Rectal smooth muscle tissue (tissue), 1 donor: Measurements from ENCODE around the gene SLC25A5.
A peak's percentile ranks its signal among the peaks of the same experiment; 100 is the strongest.
"Not testable (repeated sequence)": the region's sequence is repeated elsewhere in the genome, so short reads cannot be mapped to it uniquely, and the experiment has no call there.

Experiments used
- H3K27ac ChIP-seq: one replicate; pipeline ENCODE4 v1.7.0; 2013; ENCODE audit warnings: low read depth, low read length, inconsistent platforms
- H3K27me3 ChIP-seq: one replicate; pipeline ENCODE4 v1.7.0; 2013; ENCODE audit warnings: low read length; ENCODE audit not compliant: control insufficient read depth, insufficient read depth
- H3K36me3 ChIP-seq: one replicate; pipeline ENCODE4 v1.7.0; 2013; ENCODE audit warnings: low read length; ENCODE audit not compliant: control insufficient read depth, insufficient read depth
- H3K4me1 ChIP-seq: one replicate; pipeline ENCODE4 v1.7.0; 2013; ENCODE audit warnings: low read length; ENCODE audit not compliant: control insufficient read depth, insufficient read depth
- H3K4me3 ChIP-seq: one replicate; pipeline ENCODE4 v1.7.0; 2013; ENCODE audit warnings: low read length
- H3K9ac ChIP-seq: one replicate; pipeline ENCODE4 v1.7.0; 2013; ENCODE audit warnings: low read length

The SLC25A5 gene

DNA sequence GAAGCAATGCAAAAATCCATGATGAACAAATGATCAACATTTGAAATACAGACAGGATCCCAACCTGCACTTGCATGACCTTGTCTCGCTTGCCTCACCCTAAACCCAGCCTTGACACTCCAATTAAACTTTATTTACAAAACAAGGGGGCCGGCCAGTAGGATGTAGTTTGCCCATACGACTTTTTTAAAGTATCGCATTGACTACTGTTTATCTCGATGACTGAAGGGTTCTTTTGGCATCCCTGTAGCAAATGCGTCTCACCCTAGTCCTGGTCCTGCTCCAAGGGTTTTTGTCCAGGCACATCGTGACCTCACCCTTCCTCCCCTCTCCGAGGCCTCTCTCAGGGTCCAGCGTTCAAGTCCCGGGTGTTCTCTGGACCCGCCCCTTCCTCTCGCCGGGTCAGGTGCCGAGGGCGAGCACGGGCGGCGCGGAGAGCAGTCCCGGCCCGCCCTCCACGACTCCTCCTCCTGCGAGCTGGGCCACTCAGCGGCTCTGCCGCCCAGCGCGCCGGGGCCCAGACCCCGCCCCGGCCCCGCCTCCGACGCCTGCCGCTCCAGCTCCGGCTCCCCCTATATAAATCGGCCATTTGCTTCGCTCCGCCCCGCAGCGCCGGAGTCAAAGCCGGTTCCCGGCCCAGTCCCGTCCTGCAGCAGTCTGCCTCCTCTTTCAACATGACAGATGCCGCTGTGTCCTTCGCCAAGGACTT is at the start of gene SLC25A5:
Gene SLC25A5 (plus strand): TSS at position 603 of the 709 bp plus-strand sequence. CDS start 72 bp downstream, at position 675.
- Histone ChIP-seq H3K9ac (peak within 1 kb of the TSS; percentile 89), H3K27ac (peak within 1 kb of the TSS; percentile 95), H3K4me3 (peak within 1 kb of the TSS; percentile 84), H3K27me3 (no peaks in the 10 kb centered on the region), H3K4me1 (no peaks in the 10 kb centered on the region), H3K36me3 (peaks cover 2% of the 10 kb centered on the region)

DNA sequence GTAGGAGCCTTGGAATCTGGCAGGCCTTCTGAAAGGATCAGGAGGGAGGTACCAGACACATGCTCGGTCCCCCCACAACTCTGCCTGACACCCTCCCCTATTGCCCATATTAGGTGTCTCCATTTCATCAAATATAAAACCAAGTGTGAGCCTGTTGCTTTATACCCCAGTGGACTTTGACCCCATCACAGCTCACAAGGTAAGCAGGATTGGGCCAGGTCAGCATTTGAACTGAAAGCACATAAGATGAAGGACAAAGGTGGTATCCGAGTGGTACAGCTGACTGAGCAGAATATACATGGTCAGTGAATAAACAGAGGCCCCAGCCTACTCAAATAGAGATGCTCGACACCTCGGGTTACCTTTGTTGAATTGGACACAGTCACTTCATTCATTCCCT is 49.1 kb upstream of the SLC25A5 start:
- Histone ChIP-seq H3K4me1 (no peaks in the 10 kb centered on the region), H3K36me3 (no peaks in the 10 kb centered on the region), H3K27me3 (no peaks in the 10 kb centered on the region), H3K9ac (no peak overlapping the region), H3K4me3 (no peak overlapping the region), H3K27ac (no peak overlapping the region)

DNA sequence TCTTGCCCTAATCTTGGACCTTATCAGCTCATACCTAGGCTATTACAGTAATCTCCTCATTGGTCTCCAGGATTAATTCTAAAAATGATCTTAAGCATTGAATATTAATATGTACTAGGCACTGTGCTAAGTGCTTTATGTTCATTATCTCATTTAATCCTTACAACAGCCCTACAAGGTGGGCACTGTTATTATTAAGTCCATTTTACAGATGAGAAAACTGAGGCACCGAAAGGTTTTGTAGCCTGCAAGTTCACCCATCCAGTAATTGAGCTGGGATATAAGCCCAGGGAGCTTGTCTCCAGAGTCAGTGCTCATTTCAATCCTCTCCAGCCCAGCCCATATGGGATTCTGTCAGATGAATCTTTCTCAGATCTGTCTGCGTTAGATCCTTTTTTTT is 48.3 kb upstream of the SLC25A5 start:
- Histone ChIP-seq H3K36me3 (no peaks in the 10 kb centered on the region), H3K4me1 (no peaks in the 10 kb centered on the region), H3K9ac (no peak overlapping the region), H3K27me3 (no peaks in the 10 kb centered on the region), H3K4me3 (no peak overlapping the region), H3K27ac (no peak overlapping the region)

- no peaks in the 10 kb centered on the region for H3K27me3 ChIP-seq
- no peak overlapping the region for H3K27ac ChIP-seq
- H3K4me3 ChIP-seq: no peak overlapping the region
- no peak overlapping the region for H3K9ac ChIP-seq
- no peaks in the 10 kb centered on the region for H3K4me1 ChIP-seq
- H3K36me3 ChIP-seq: no peaks in the 10 kb centered on the region
These were observed 47.1 kb upstream of the SLC25A5 start for GRCh38 chrX:119421016-119421705.

DNA sequence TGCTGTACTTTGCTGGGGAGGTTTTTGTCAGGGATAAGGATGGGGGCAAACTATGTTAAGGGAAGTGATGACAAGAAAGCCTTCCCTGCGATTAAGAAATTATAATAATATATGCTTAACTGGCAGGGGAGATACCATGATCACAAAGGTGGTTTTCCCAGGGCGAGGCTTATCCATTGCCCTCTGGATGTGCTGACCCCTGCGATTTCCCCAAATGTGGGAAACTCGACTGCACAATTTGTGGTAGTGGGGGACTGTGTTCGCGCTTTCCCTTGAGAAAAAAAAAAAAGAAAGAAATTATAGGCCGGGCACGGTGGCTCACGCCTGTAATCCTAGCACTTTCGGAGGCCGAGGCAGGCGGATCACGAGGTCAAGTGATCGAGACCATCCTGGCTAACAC is 44.6 kb upstream of the SLC25A5 start:
- no peak overlapping the region for H3K4me3 ChIP-seq
- no peaks in the 10 kb centered on the region for H3K36me3 ChIP-seq
- H3K4me1 ChIP-seq: no peaks in the 10 kb centered on the region
- H3K9ac ChIP-seq: no peak overlapping the region
- no peaks in the 10 kb centered on the region for H3K27me3 ChIP-seq
- H3K27ac ChIP-seq: no peak overlapping the region

GRCh38 chrX:119424999-119425398 is 43.2 kb upstream of the SLC25A5 start:
- no peaks in the 10 kb centered on the region for H3K4me1 ChIP-seq
- no peak overlapping the region for H3K27ac ChIP-seq
- H3K4me3 ChIP-seq: no peak overlapping the region
- H3K9ac ChIP-seq: no peak overlapping the region
- no peaks in the 10 kb centered on the region for H3K36me3 ChIP-seq
- no peaks in the 10 kb centered on the region for H3K27me3 ChIP-seq

DNA sequence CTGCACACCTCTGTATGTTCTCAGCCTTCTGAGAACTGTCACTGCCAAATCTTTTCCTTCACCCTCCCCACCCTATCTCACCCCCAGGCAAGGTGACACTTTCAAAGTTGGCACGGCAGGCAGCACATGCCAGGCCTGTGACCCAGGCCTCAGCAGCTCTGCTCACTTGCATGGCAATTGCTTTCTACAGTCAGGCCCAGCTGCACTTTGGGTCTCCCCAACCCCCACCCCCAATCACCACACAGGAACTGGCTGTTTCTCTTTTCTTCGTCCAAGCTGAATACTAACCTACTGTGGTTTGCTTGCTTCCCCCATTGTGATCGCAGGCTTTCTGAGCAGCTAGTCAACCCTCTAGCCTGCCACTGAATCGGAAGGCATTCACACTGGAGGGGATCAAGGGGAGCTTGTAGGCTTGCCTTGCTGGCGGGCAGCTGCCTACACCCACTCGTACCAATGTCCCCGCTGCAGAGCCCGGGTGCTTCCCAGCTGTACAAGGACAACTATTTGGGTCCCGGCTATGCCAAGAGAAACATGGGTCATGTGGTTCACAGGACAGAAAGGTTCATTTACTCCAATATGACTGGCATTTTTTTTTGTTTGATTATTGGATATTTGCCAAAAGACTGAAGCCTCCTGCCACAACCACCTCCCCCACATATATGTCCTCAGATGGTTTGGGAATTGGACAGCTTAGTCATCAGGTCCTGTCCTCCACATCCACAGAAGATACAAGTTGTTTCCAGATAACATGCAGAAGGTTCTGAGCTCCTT is 41.0 kb upstream of the SLC25A5 start:
- Histone ChIP-seq H3K36me3 (no peaks in the 10 kb centered on the region), H3K4me3 (no peak overlapping the region), H3K9ac (no peak overlapping the region), H3K27me3 (no peaks in the 10 kb centered on the region), H3K4me1 (no peaks in the 10 kb centered on the region), H3K27ac (no peak overlapping the region)

- no peak overlapping the region for H3K4me3 ChIP-seq
- H3K4me1 ChIP-seq: no peaks in the 10 kb centered on the region
- H3K27me3 ChIP-seq: no peaks in the 10 kb centered on the region
- no peak overlapping the region for H3K27ac ChIP-seq
- H3K36me3 ChIP-seq: no peaks in the 10 kb centered on the region
- H3K9ac ChIP-seq: no peak overlapping the region
These were observed 40.5 kb upstream of the SLC25A5 start for GRCh38 chrX:119427795-119428185.

GRCh38 chrX:119429471-119429870 is 38.8 kb upstream of the SLC25A5 start:
- Histone ChIP-seq H3K27me3 (no peaks in the 10 kb centered on the region), H3K9ac (no peak overlapping the region), H3K27ac (no peak overlapping the region), H3K4me3 (no peak overlapping the region), H3K36me3 (no peaks in the 10 kb centered on the region), H3K4me1 (no peaks in the 10 kb centered on the region)

GRCh38 chrX:119441295-119441694 is 26.9 kb upstream of the SLC25A5 start:
- not testable (repeated sequence) for H3K36me3 ChIP-seq, H3K9ac ChIP-seq, H3K4me3 ChIP-seq, H3K27me3 ChIP-seq, H3K27ac ChIP-seq, H3K4me1 ChIP-seq

GRCh38 chrX:119442286-119442685 is 26.0 kb upstream of the SLC25A5 start:
- Histone ChIP-seq H3K27ac (no peak overlapping the region), H3K36me3 (no peaks in the 10 kb centered on the region), H3K27me3 (no peaks in the 10 kb centered on the region), H3K9ac (no peak overlapping the region), H3K4me3 (no peak overlapping the region), H3K4me1 (no peaks in the 10 kb centered on the region)

GRCh38 chrX:119453202-119453601 is 15.0 kb upstream of the SLC25A5 start:
- Histone ChIP-seq H3K36me3 (no peaks in the 10 kb centered on the region), H3K27me3 (no peaks in the 10 kb centered on the region), H3K4me3 (no peak overlapping the region), H3K4me1 (no peaks in the 10 kb centered on the region), H3K9ac (no peak overlapping the region), H3K27ac (no peak overlapping the region)
